ENCODE data around the gene MFSD8. TPM values are rescaled to one million over a fixed set of nuclear protein-coding genes. Genes with fewer than 3 reads are reported as not detected.

Gene MFSD8
- total RNA-seq, 4 donors from 2014 or later: 11.5 to 32.5 (median 18.3) TPM

DNA sequence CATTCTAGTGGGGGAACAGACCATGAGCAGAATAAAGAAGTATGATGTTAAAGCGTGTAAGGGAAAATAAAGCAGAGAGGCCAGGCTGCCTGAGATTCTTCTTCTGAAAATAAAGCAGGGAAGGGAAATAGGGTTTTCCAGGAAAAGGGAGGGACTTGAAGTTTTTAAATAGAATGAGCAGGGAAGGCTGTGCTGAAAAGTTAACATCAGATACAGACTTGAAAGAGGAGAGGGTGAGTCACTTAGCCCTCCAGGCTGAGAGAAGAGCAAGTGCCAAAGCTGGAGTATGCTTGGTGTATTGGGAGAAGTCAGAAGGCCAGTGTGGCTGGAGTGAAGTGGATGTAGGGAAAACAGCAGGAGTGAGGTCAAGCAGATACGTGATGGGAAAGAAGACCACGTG, 94.3 kb downstream of the MFSD8 start:
- TF ChIP-seq, protein P1, sequence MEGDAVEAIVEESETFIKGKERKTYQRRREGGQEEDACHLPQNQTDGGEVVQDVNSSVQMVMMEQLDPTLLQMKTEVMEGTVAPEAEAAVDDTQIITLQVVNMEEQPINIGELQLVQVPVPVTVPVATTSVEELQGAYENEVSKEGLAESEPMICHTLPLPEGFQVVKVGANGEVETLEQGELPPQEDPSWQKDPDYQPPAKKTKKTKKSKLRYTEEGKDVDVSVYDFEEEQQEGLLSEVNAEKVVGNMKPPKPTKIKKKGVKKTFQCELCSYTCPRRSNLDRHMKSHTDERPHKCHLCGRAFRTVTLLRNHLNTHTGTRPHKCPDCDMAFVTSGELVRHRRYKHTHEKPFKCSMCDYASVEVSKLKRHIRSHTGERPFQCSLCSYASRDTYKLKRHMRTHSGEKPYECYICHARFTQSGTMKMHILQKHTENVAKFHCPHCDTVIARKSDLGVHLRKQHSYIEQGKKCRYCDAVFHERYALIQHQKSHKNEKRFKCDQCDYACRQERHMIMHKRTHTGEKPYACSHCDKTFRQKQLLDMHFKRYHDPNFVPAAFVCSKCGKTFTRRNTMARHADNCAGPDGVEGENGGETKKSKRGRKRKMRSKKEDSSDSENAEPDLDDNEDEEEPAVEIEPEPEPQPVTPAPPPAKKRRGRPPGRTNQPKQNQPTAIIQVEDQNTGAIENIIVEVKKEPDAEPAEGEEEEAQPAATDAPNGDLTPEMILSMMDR (IDR thresholded peaks at IDR 0.05): no peak
- DNase-seq (ENCODE audit: low spot score): no peak
- ATAC-seq (ENCODE audit: low FRiP score): no peak

DNA sequence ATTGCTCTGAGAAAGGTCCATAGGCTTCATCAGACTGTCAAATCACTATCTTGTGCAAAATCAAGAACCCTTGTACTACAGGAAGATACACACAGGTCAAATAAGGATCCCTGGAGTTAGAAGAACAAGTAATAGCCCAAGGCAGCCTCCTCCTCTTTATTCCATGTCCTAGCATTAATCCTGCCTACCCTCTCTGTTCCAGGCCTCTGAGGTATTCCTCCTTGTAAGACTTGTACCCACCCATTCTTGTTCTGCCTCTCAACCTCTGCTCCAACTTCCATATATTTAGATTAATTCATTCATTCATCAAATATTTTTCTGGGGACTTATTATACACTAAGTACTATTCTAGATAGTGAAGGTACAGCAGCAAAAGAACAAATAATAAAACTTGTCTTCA, 94.7 kb downstream of the MFSD8 start:
- DNase-seq (ENCODE audit: low spot score) (no peak), ATAC-seq (ENCODE audit: low FRiP score) (no peak)
- TF ChIP-seq, protein P1 (IDR thresholded peaks at IDR 0.05): no peak

DNA sequence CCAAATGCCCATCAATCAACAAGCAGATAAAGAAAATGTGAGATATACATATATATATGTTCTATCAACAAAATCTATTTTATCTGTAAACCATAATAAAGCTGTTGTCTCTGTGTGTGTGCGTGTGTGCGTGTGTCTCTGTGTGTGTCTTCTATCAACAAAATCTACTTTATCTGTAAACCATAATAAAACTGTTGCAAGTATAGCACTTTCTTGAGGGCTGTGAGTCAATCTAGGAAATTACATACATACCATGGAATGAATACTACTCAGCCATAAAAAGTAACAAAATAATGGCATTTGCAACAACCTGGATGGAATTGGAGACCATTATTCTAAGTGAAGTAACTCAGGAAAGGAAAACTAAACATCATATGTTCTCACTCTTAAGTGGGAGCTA, 96.8 kb downstream of the MFSD8 start:
- TF ChIP-seq, protein P1 (IDR thresholded peaks at IDR 0.05): no peak
- ATAC-seq (ENCODE audit: low FRiP score) (no peak), DNase-seq (ENCODE audit: low spot score) (no peak)

Small RNAs within 50 kb of the gene (small RNA-seq; reads per million reads assigned to genes)
- not detected for gene RNU6-583P

Other genes starting within 250 kb of the MFSD8 start
- not detected for gene SLC25A31, start 234.8 kb downstream of the MFSD8 start, total RNA-seq
- gene HSPA4L, start 182.9 kb downstream of the MFSD8 start, total RNA-seq: 1 to 10 TPM; 1.3 to 4.6 (median 2.1) TPM
- 1 to 10 TPM in 2 of 4 donors, under 1 TPM in 2; 0.38 to 2.5 (median 1.1) TPM for gene PLK4, start 84.3 kb downstream of the MFSD8 start, total RNA-seq
- gene ABHD18, start 233 bp upstream of the MFSD8 start, total RNA-seq: 10 to 100 TPM in 2 of 4 donors, 1 to 10 TPM in 2; 6.9 to 14.7 (median 10.3) TPM
- 10 to 100 TPM; 22.0 to 37.0 (median 25.6) TPM for gene LARP1B, start 96.1 kb upstream of the MFSD8 start, total RNA-seq